Erythroblast (primary cell): ENCODE results near the gene SORT1.

Source experiments
- GATA1 ChIP-seq: IDR thresholded peaks from 2 replicates; pipeline ENCODE4 v1.6.1; 2011; ENCODE audit warnings: low read depth, mild to moderate bottlenecking, control low read depth, low read length, moderate library complexity
- POLR2A ChIP-seq: IDR thresholded peaks from 2 replicates; pipeline ENCODE4 v1.6.1; 2011; ENCODE audit warnings: mild to moderate bottlenecking, low read length

DNA sequence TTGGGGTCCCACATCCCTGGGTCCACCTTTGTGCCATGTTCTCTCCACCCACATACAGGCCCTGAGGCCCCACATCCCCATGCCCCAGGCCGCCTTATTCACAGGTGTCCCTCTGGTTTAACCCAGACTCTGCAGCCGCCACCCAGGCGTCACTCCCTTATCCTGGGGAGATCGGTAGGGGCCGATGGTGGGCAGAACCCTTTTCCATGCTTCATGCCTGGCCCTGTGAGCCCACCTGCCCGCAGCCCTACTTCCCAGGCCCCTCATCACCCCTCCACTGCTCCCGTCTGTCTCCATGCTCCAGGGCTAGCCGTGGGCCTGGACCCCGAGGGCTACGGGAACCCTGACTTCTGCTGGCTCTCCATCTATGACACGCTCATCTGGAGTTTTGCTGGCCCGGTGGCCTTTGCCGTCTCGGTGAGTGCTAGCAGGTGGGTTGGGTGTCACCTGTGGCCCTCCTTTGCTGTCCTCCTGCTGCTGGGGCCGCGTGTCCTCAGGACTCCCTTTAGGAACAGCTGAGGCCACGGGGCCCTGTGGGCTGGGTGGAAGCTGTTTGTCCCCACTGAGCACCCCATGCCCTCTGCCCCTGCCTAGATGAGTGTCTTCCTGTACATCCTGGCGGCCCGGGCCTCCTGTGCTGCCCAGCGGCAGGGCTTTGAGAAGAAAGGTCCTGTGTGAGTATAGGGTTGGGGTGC lies 126.9 kb downstream of the SORT1 start:
- TF ChIP-seq POLR2A (no peak), GATA1 (no peak)
